ENCODE results near the gene FAM83C. TPM values are rescaled to one million over a fixed set of nuclear protein-coding genes. Genes with fewer than 3 reads are reported as not detected.

Gene FAM83C
- total RNA-seq, 2 experiments from 2014 or later = not detected

- Mint-ChIP-seq H3K4me3 (no peak overlapping the region), H3K27me3 (no peaks in the 10 kb centered on the region), H3K36me3 (ENCODE audit: low read depth) (peaks cover 14% of the 10 kb centered on the region), H3K27ac (peak overlapping the region; percentile 42), H3K4me1 (peaks cover 66% of the 10 kb centered on the region), H3K9me3 (no peaks in the 10 kb centered on the region)
- ChIA-PET POLR2A (interaction anchor here (0.8 kb wide), 1 partner anchor 11 kb away, joined by 3 read pairs; no protein-coding TSS in a partner anchor), CTCF (interaction anchor here (0.7 to 2.5 kb wide), 3 partner anchors 9 to 14 kb away, joined by 3 to 6 read pairs (median 3); no protein-coding TSS in a partner anchor)
- no peak for DNase-seq
Measured at GRCh38 chr20:35314816-35315631, 22.8 kb upstream of the FAM83C start.

DNA sequence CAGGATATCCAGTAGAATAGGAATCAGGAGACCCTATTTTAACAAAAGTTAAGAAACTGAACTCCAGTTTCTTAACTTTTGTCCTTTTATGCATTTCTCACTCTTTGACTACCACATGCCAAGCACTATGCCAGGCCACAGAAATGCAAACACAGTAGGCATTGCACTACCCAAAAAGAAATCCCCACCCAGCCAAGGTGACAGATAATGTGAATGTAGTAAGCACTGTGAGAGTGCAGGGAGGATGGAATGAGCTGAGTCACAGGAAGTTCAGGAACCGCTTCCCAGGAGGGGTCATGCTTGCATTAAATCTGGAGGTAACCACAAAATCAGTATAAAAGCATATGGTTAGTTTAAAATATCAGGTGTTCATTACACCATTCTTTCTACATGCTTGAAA is 20.1 kb upstream of the FAM83C start:
- Mint-ChIP-seq H3K9me3 (no peaks in the 10 kb centered on the region), H3K4me3 (no peak overlapping the region), H3K27me3 (no peaks in the 10 kb centered on the region), H3K36me3 (ENCODE audit: low read depth) (peaks cover 14% of the 10 kb centered on the region), H3K4me1 (peaks cover 61% of the 10 kb centered on the region), H3K27ac (peak overlapping the region; percentile 53)
- ChIA-PET POLR2A (no interaction called here), CTCF (no interaction called here)
- DNase-seq = peak; percentile 31

DNA sequence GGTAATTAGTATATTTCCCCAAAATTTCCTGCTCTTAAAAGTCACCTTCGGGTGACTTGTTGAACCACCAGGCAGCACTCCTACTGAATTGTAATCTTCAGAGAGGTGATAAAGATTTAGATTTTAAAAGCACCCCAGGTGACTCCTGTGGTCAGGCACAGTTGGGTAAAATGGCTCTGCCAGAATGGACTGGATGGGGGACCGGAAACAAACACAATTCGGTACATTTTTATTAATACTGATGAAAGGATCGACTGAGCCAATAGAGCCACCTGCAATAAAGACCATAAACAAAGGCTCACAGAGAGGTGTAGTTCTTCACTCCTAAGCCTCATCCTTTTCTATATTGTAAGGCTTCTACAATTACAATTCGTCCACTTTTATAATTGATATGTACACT is 19.6 kb upstream of the FAM83C start:
- CTCF ChIA-PET = interaction anchor here (1.5 to 2.8 kb wide), 2 partner anchors 18 to 136 kb away, joined by 8 to 15 read pairs; no protein-coding TSS in a partner anchor
- DNase-seq = no peak

GRCh38 chr20:35311409-35311808 is 19.2 kb upstream of the FAM83C start:
- Mint-ChIP-seq H3K27ac (peak overlapping the region; percentile 27), H3K27me3 (no peaks in the 10 kb centered on the region), H3K36me3 (ENCODE audit: low read depth) (peaks cover 14% of the 10 kb centered on the region), H3K4me1 (peaks cover 69% of the 10 kb centered on the region), H3K4me3 (no peak overlapping the region), H3K9me3 (no peaks in the 10 kb centered on the region)
- peak; percentile 77 for DNase-seq
- ChIA-PET POLR2A (interaction anchor here (0.9 to 1.0 kb wide), 3 partner anchors 13 to 144 kb away, joined by 3 to 4 read pairs (median 3); partner anchors contain the start of genes CEP250 and MMP24OS), CTCF (interaction anchor here (0.6 to 2.8 kb wide), 3 partner anchors 18 to 221 kb away, joined by 3 to 15 read pairs (median 8); no protein-coding TSS in a partner anchor)

More for the DNA sequence above, 19.6 kb upstream of the FAM83C start:
- Mint-ChIP-seq H3K36me3 (ENCODE audit: low read depth) (peaks cover 14% of the 10 kb centered on the region), H3K9me3 (no peaks in the 10 kb centered on the region), H3K4me3 (no peak overlapping the region), H3K4me1 (peaks cover 66% of the 10 kb centered on the region), H3K27me3 (no peaks in the 10 kb centered on the region), H3K27ac (peak overlapping the region; percentile 53)
- POLR2A ChIA-PET = interaction anchor here (0.9 to 1.0 kb wide), 3 partner anchors 13 to 143 kb away, joined by 3 to 4 read pairs (median 3); partner anchors contain the start of genes CEP250 and MMP24OS

GRCh38 chr20:35307666-35308653 is 15.7 kb upstream of the FAM83C start:
- H3K4me1 Mint-ChIP-seq = peaks cover 72% of the 10 kb centered on the region
- no peak for DNase-seq
- H3K27ac Mint-ChIP-seq = no peak overlapping the region

GRCh38 chr20:35306931-35307517 is 14.8 kb upstream of the FAM83C start:
- Mint-ChIP-seq H3K9me3 (no peaks in the 10 kb centered on the region), H3K36me3 (ENCODE audit: low read depth) (no peaks in the 10 kb centered on the region), H3K27ac (peak overlapping the region; percentile 85), H3K4me1 (peaks cover 69% of the 10 kb centered on the region), H3K27me3 (no peaks in the 10 kb centered on the region), H3K4me3 (no peak overlapping the region)
- ChIA-PET CTCF (interaction anchor here (0.8 to 7.1 kb wide), 7 partner anchors 11 to 147 kb away, joined by 3 to 95 read pairs (median 16); partner anchors contain the start of gene CEP250), POLR2A (interaction anchor here (0.7 to 3.3 kb wide), 5 partner anchors 23 to 184 kb away, joined by 3 to 11 read pairs (median 3); partner anchors contain the start of genes CEP250, EDEM2 and UQCC1)
- peak; percentile 40 for DNase-seq

More at GRCh38 chr20:35307666-35308653, 15.7 kb upstream of the FAM83C start:
- POLR2A ChIA-PET = interaction anchor here (0.9 to 3.3 kb wide), 2 partner anchors 24 to 147 kb away, joined by 3 to 11 read pairs; partner anchors contain the start of gene CEP250
- no peaks in the 10 kb centered on the region for H3K9me3 Mint-ChIP-seq
- CTCF ChIA-PET = interaction anchor here (0.6 to 7.1 kb wide), 8 partner anchors 10 to 1961 kb away, joined by 3 to 95 read pairs (median 10); partner anchors contain the start of gene CEP250
- peaks cover 7% of the 10 kb centered on the region for H3K36me3 Mint-ChIP-seq (ENCODE audit: low read depth)
- no peaks in the 10 kb centered on the region for H3K27me3 Mint-ChIP-seq
- no peak overlapping the region for H3K4me3 Mint-ChIP-seq

DNA sequence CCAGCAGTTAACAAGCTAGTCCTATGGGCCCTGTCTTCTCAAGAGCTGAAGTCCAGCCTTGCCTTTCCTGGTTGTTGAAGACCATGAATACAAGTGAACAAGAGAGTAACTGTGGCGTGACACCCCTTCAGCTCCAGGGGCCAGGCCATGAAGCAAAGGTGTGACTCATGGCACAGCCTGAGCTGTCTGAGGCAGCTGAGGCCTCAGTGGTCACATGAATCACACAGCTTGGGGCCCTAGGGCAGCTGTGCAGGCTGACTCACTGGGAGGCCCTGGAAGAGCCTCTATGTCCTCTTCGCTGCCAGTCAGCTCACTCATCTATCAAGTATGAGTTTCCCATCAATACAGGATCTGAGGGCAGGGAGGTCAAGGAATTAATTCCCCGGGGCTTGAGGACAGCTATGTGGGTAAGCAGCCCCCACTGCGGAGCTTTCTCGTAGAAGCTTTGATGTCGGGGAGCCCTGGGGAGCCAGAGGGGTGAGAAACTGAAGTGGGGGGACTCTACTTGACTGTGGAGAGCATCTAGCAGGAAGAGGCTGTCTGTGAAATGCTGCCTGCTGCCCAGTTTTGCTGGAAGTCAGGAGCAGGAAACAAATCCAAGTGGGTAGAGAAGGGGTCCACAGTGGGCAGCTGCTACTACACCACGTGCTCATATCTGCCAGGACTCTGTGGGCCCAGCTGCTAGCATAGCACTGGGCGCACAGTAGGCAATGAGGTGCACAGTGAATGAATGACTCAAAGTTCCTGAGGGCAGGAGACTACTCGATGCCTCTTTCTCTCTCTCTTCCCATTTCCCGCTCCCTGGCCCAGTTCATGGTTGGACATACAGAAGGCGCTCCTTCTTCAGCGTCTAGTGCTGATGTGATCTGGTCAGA is 13.7 kb upstream of the FAM83C start:
- Mint-ChIP-seq H3K27ac (peak overlapping the region; percentile 85), H3K27me3 (no peaks in the 10 kb centered on the region), H3K4me1 (peaks cover 59% of the 10 kb centered on the region), H3K4me3 (no peak overlapping the region), H3K9me3 (no peaks in the 10 kb centered on the region), H3K36me3 (ENCODE audit: low read depth) (no peaks in the 10 kb centered on the region)
- ChIA-PET POLR2A (interaction anchor here (0.7 to 4.8 kb wide), 8 partner anchors 13 to 185 kb away, joined by 3 to 28 read pairs (median 5); partner anchors contain the start of genes CEP250, EDEM2, EIF6 and MMP24OS), CTCF (interaction anchor here (0.5 to 7.1 kb wide), 16 partner anchors 9 to 432 kb away, joined by 3 to 95 read pairs (median 5); partner anchors contain the start of genes CEP250, EDEM2, EIF6 and GDF5)
- DNase-seq = peak; percentile 86

- ChIA-PET POLR2A (interaction anchor here (1.1 to 4.8 kb wide), 8 partner anchors 14 to 150 kb away, joined by 3 to 28 read pairs (median 6); partner anchors contain the start of genes CEP250, EIF6, MMP24OS and UQCC1), CTCF (interaction anchor here (0.9 to 7.1 kb wide), 14 partner anchors 9 to 185 kb away, joined by 3 to 95 read pairs (median 6); partner anchors contain the start of genes CEP250, EDEM2, EIF6 and GDF5)
- peaks cover 56% of the 10 kb centered on the region for H3K4me1 Mint-ChIP-seq
- no peaks in the 10 kb centered on the region for H3K36me3 Mint-ChIP-seq (ENCODE audit: low read depth)
- H3K27ac Mint-ChIP-seq = peak overlapping the region; percentile 85
- H3K9me3 Mint-ChIP-seq = no peaks in the 10 kb centered on the region
- DNase-seq = no peak
- H3K27me3 Mint-ChIP-seq = no peaks in the 10 kb centered on the region
- H3K4me3 Mint-ChIP-seq = no peak overlapping the region
Measured at GRCh38 chr20:35304956-35305355, 12.7 kb upstream of the FAM83C start.

GRCh38 chr20:35303735-35304491 is 11.7 kb upstream of the FAM83C start:
- no peak overlapping the region for H3K4me3 Mint-ChIP-seq
- H3K4me1 Mint-ChIP-seq = peaks cover 52% of the 10 kb centered on the region
- ChIA-PET POLR2A (interaction anchor here (0.6 to 4.8 kb wide), 10 partner anchors 11 to 650 kb away, joined by 3 to 28 read pairs (median 6); partner anchors contain the start of genes CEP250, EIF6, MMP24OS and SCAND1), CTCF (interaction anchor here (0.6 to 7.1 kb wide), 24 partner anchors 9 to 187 kb away, joined by 3 to 95 read pairs (median 4); partner anchors contain the start of genes EIF6, FAM83C, GDF5 and MMP24OS)
- H3K9me3 Mint-ChIP-seq = no peaks in the 10 kb centered on the region
- no peaks in the 10 kb centered on the region for H3K27me3 Mint-ChIP-seq
- H3K27ac Mint-ChIP-seq = peak overlapping the region; percentile 37
- no peaks in the 10 kb centered on the region for H3K36me3 Mint-ChIP-seq (ENCODE audit: low read depth)
- DNase-seq = peak; percentile 88

DNA sequence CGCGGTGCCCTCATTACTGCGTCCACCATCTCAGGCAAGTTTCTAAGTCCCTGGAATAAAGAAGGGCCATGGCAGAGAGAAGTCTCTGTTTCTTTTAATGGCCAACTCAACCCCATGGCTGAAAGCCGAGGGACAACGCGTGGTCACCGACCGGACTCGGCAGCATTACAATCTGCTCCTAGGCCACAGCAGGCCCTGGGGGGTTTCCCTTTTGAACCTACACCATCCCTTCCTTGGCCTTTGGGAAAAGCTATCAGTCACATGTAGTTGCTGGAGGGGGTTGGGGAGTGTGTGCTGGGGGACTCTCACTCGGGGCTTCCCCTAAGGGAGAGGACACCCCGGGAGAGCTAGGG is 11.1 kb upstream of the FAM83C start:
- H3K4me1 Mint-ChIP-seq = peaks cover 52% of the 10 kb centered on the region
- no peak for DNase-seq
- POLR2A ChIA-PET = interaction anchor here (1.1 to 4.8 kb wide), 6 partner anchors 16 to 651 kb away, joined by 3 to 28 read pairs (median 6); partner anchors contain the start of genes CEP250, EIF6, MMP24OS and SCAND1
- H3K4me3 Mint-ChIP-seq = no peak overlapping the region
- no peaks in the 10 kb centered on the region for H3K9me3 Mint-ChIP-seq
- no peaks in the 10 kb centered on the region for H3K36me3 Mint-ChIP-seq (ENCODE audit: low read depth)
- no peak overlapping the region for H3K27ac Mint-ChIP-seq
- CTCF ChIA-PET = interaction anchor here (0.7 to 7.1 kb wide), 23 partner anchors 11 to 187 kb away, joined by 3 to 95 read pairs (median 4); partner anchors contain the start of genes EIF6, FAM83C, GDF5 and MMP24OS
- no peaks in the 10 kb centered on the region for H3K27me3 Mint-ChIP-seq
